HepG2 (cell line): ENCODE data around the gene CEP19. TPM values are rescaled to one million over a fixed set of nuclear protein-coding genes. Genes with fewer than 3 reads are reported as not detected.

Experiments used
- ATAC-seq: fragments of 200-7000 bp; cut with Tn5 transposase; 3 replicates; pipeline ENCODE4 v1.9.1; 2020; ENCODE audit warnings: mild to moderate bottlenecking, moderate library complexity
- BruUV-seq: library from RNA; stranded (reverse); fragments of 400-500 nt; replicated peaks from 2 replicates; lab custom pipeline; 2021; lab: Mats Ljungman, UMichigan
- CTCF ChIA-PET: fragments of 300-600 bp; formaldehyde crosslinking; extraction: SDS; loops from one replicate; lab custom pipeline; 2021; ENCODE audit warnings: low total read pairs, inconsistent platforms, low intra/inter-chr PET ratio; lab: Yijun Ruan, JAX
- POLR2A ChIA-PET: fragments of 350-600 bp; sonication (Branson Sonifier 250); formaldehyde crosslinking; loops from one replicate; lab custom pipeline; 2020; ENCODE audit warnings: antibody characterized with exemption, inconsistent platforms; lab: Yijun Ruan, JAX
- DNase-seq: peaks from one replicate; pipeline ENCODE4 v3.0.0-alpha.2; 2015; ENCODE audit warnings: low spot score
- FAIRE-seq: peaks from 3 replicates; lab custom pipeline; 2011; peaks lifted over from hg19 to GRCh38; lab: Jason Lieb, UNC
- H2AFZ ChIP-seq: one replicate; pipeline ENCODE4 v1.6.1; 2011; ENCODE audit warnings: low read length, inconsistent platforms
- H3K27ac ChIP-seq: fragments of 300-600 bp; 3 replicates; pipeline ENCODE4 v1.8.0; 2011; ENCODE audit warnings: mixed run types, mild to moderate bottlenecking, mixed read lengths, low read length, inconsistent platforms; ENCODE audit not compliant: insufficient read depth; ENCODE audit errors: extremely low read length
- H3K27me3 ChIP-seq, 2 experiments: fragments of 200-600 bp in 1 of 2; 2 replicates in 1 of 2; 3 replicates in 1 of 2; pipeline versions ENCODE4 v1.6.0 to v1.8.0; 2011; ENCODE audit warnings: low read length in 2 of 2, mild to moderate bottlenecking in 2 of 2, moderate library complexity in 2 of 2, inconsistent platforms in 1 of 2; ENCODE audit not compliant: insufficient read depth in 2 of 2, control insufficient read depth in 1 of 2
- H3K36me3 ChIP-seq, 2 experiments: fragments of 200-600 bp in 1 of 2; replicated peaks in 1 of 2; 2 replicates in 1 of 2; 3 replicates in 1 of 2; pipeline versions ENCODE4 v1.5.1 to v1.8.0; 2011; ENCODE audit warnings: low read length in 2 of 2, inconsistent platforms in 1 of 2; ENCODE audit not compliant: insufficient read depth in 2 of 2, control insufficient read depth in 1 of 2
- H3K4me1 ChIP-seq: 2 replicates; pipeline ENCODE4 v1.5.1; 2012; ENCODE audit warnings: low read length, inconsistent platforms; ENCODE audit not compliant: insufficient read depth
- H3K4me2 ChIP-seq: 2 replicates; pipeline ENCODE4 v1.6.0; 2011; ENCODE audit warnings: low read depth, low read length, inconsistent platforms
- H3K4me3 ChIP-seq, 3 experiments: fragments of 200-600 bp in 1 of 3; sonication (generic), shearing (Covaris generic) in 1 of 3; replicated peaks in 1 of 3; 2 replicates each; pipeline ENCODE4 v1.5.1; 2011 to 2016; ENCODE audit warnings: low read length in 3 of 3, inconsistent platforms in 2 of 3, low read depth in 2 of 3, mild to moderate bottlenecking in 2 of 3, control low read depth in 1 of 3, mixed read lengths in 1 of 3; ENCODE audit not compliant: insufficient read depth in 1 of 3
- H3K79me2 ChIP-seq: one replicate; pipeline ENCODE4 v1.6.1; 2011; ENCODE audit warnings: low read length, inconsistent platforms; ENCODE audit not compliant: insufficient read depth
- H3K9ac ChIP-seq: 2 replicates; pipeline ENCODE4 v1.6.0; 2011; ENCODE audit warnings: mild to moderate bottlenecking, low read depth, low read length, inconsistent platforms; ENCODE audit not compliant: insufficient read depth
- H3K9me3 ChIP-seq: 2 replicates; pipeline ENCODE4 v1.5.1; 2012; ENCODE audit warnings: mild to moderate bottlenecking, low read length
- H4K20me1 ChIP-seq: 2 replicates; pipeline ENCODE4 v1.6.0; 2011; ENCODE audit warnings: inconsistent platforms, mild to moderate bottlenecking, low read length, moderate library complexity; ENCODE audit not compliant: insufficient read depth
- CEBPB ChIP-seq: IDR thresholded peaks from 2 replicates; pipeline ENCODE4 v1.6.1; 2011; ENCODE audit warnings: low read depth, low read length, improper control_type of control experiment, borderline replicate concordance
- ISX ChIP-seq: sonication (generic); formaldehyde crosslinking; conservative IDR thresholded peaks from 2 replicates; pipeline ENCODE4 v1.5.0; 2020; ENCODE audit warnings: missing genetic modification reagents
- SP2 ChIP-seq: sonication (generic); formaldehyde crosslinking; IDR thresholded peaks from 2 replicates; pipeline ENCODE4 v1.5.1; 2020; ENCODE audit warnings: mild to moderate bottlenecking, missing genetic modification reagents
- ZNF256 ChIP-seq: sonication (generic); formaldehyde crosslinking; conservative IDR thresholded peaks from 2 replicates; pipeline ENCODE4 v1.4.0; 2020; ENCODE audit warnings: missing genetic modification reagents
- WGBS: methylation state at CpG from one replicate; pipeline ENCODE4 v1.1.6; 2017; ENCODE audit warnings: low lambda C conversion rate; 5-methylcytosine and 5-hydroxymethylcytosine counted together
- in situ Hi-C: cut with HindIII; loops from 2 replicates; pipeline ENCODE4 v1.10.0; 2017; ENCODE audit warnings: low pct_unique_long_range_greater_than_20kb; ENCODE audit not compliant: extremely low pct_ligation_motif_present
- intact Hi-C: fragments of 100-400 bp; cut with micrococcal nuclease; formaldehyde crosslinking; loops from one replicate; pipeline ENCODE4 v1.10.0; 2022; ENCODE audit not compliant: unreplicated experiment
- polyA plus RNA-seq, 8 experiments: library from polyadenylated mRNA; depleted of rRNA in 3 of 8; stranded (reverse) in 7 of 8; unstranded in 1 of 8; fragments of >200 nt; fragmentation: Illumina TruSeq in 4 of 8; extraction: Trizol in 4 of 8; gene quantifications; 2 replicates each; pipeline versions ENCODE4 v1.2.1 to v1.2.3, GENCODE V29; 2011 to 2016; ENCODE audit warnings: low read depth in 4 of 8, missing spikeins in 1 of 8, mixed read lengths in 1 of 8; ENCODE audit not compliant: insufficient read depth in 1 of 8
- total RNA-seq, 5 experiments: library from RNA; depleted of rRNA; stranded (reverse); fragments of >200 nt; fragmentation: Illumina TruSeq; extraction: Trizol; gene quantifications; 2 replicates each; pipeline ENCODE4 v1.2.3, GENCODE V29; 2016; ENCODE audit warnings: low read depth in 1 of 5
- TF ChIP-seq, protein P1 (sequence below): sonication (generic); formaldehyde crosslinking; IDR thresholded peaks from 2 replicates; pipeline ENCODE4 v1.4.0; 2020; ENCODE audit warnings: missing genetic modification reagents
- TF ChIP-seq, protein P2 (sequence below): sonication (generic); formaldehyde crosslinking; conservative IDR thresholded peaks from 2 replicates; pipeline ENCODE4 v1.8.0; 2022; ENCODE audit warnings: low read depth, missing genetic modification reagents

The CEP19 gene
- total and polyA plus RNA-seq, 2 of the 13 experiments (the other 11 are each of a cell fraction or from before 2014, with no cell fraction given): 0.48 to 1.2 TPM

DNA sequence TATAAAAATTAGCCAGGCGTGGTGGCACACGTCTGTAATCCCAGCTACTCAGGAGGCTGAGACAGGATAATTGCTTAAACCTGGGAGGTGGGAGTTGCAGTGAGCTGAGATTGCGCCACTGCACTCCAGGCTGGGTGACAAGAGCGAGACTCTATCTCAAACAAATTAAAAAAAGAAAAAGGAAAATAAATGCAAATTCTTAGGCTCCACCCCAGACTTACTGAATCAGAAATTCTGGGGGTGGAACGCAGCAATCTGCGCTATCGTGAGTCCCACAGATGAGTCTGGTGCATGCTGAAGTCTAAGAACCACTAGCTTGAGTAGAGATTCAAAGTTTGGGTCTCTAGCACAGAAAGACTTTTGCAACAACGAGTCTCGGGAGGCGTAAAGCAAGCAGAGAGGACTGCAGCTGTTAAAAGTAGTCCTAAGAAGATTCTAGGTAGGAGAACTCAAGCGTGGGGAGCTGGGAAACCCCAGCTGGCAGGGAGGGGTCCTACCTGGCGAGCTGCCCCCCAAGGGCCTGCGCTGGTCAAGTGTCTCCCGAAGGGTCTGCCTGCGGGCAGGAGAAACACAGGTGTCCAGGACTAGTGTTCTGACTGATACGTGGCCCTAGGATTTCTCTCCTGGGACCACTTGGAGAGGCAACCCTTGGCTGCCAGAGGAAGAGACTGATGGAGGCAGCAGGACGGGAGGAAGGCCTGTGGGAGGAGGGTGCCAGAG, 21.9 kb downstream of the CEP19 start (continued):
- TF ChIP-seq, protein P1, sequence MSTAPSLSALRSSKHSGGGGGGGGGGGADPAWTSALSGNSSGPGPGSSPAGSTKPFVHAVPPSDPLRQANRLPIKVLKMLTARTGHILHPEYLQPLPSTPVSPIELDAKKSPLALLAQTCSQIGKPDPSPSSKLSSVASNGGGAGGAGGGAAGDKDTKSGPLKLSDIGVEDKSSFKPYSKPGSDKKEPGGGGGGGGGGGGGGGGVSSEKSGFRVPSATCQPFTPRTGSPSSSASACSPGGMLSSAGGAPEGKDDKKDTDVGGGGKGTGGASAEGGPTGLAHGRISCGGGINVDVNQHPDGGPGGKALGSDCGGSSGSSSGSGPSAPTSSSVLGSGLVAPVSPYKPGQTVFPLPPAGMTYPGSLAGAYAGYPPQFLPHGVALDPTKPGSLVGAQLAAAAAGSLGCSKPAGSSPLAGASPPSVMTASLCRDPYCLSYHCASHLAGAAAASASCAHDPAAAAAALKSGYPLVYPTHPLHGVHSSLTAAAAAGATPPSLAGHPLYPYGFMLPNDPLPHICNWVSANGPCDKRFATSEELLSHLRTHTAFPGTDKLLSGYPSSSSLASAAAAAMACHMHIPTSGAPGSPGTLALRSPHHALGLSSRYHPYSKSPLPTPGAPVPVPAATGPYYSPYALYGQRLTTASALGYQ: no peak
- TF ChIP-seq ISX (CRISPR knock-in tag) (no peak), ZNF256 (CRISPR knock-in tag) (no peak)
- TF ChIP-seq, protein P2, sequence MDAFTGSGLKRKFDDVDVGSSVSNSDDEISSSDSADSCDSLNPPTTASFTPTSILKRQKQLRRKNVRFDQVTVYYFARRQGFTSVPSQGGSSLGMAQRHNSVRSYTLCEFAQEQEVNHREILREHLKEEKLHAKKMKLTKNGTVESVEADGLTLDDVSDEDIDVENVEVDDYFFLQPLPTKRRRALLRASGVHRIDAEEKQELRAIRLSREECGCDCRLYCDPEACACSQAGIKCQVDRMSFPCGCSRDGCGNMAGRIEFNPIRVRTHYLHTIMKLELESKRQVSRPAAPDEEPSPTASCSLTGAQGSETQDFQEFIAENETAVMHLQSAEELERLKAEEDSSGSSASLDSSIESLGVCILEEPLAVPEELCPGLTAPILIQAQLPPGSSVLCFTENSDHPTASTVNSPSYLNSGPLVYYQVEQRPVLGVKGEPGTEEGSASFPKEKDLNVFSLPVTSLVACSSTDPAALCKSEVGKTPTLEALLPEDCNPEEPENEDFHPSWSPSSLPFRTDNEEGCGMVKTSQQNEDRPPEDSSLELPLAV (CRISPR knock-in tag): no peak

GRCh38 chr3:196688349-196688748, 23.7 kb downstream of the CEP19 start:
- intact Hi-C loops: no loop called here
- ATAC-seq (no peak), DNase-seq (no peak), FAIRE-seq (no peak)
- Histone ChIP-seq H3K36me3 (no peaks in the 10 kb centered on the region), H3K4me2 (no peak overlapping the region; the same call in 1 of the 2 replicates), H3K4me1 (peaks cover 11% of the 10 kb centered on the region; the same call in 1 of the 2 replicates), H2AFZ (no peak overlapping the region), H3K79me2 (no peaks in the 10 kb centered on the region), H3K9ac (no peak overlapping the region), H3K4me3 (no peak overlapping the region), H3K27ac (no peak overlapping the region), H3K27me3 (peaks cover 0 to 20% of the 10 kb centered on the region in 2 experiments; a peak in 2 of 5 replicates), H3K9me3 (no peaks in the 10 kb centered on the region), H4K20me1 (no peaks in the 10 kb centered on the region)
- WGBS: 2% methylated on average over 5 of the region's 5 CpGs
- in situ Hi-C loops: loop anchor here (5.0 to 10.0 kb wide), 2 partner anchors 81 to 154 kb away; no protein-coding TSS in a partner anchor
- peak; percentile 17; the same call in 1 of the 2 replicates for TF ChIP-seq CEBPB
- no peak for TF ChIP-seq SP2
- POLR2A ChIA-PET: interaction anchor here (0.9 kb wide), 1 partner anchor 120 kb away, joined by 3 read pairs; the partner anchor contains the start of genes FBXO45 and WDR53
- no TSS peak for BruUV-seq
- CTCF ChIA-PET: no interaction called here
